HG03196 (cell line): ENCODE measurements around the gene P2RX1.
"Not testable (repeated sequence)": the region's sequence is repeated elsewhere in the genome, so short reads cannot be mapped to it uniquely, and the experiment has no call there.

Experiments used
- ATAC-seq: cut with Tn5 transposase; IDR thresholded peaks from one replicate; pipeline ENCODE4 v1.9.1; 2021; ENCODE audit not compliant: unreplicated experiment

The P2RX1 gene

DNA sequence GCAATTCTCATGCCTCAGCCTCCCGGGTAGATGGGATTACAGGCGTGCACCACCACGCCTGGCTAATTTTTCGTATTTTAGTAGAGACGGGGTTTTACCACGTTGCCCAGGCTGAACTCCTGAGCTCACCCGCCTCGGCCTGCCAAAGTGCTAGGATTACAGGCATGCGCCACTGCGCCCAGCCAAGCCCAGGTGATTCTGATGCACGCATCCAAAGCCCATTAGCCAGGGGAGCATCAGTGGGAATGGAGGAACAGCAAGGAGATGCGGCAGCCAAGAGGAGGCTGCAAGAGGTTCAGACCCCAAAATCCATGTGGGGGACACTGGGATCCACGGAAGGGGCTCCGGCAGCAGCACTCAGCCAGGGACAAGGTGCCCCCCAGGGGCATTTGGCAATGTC is 35.9 kb upstream of the P2RX1 start:
- ATAC-seq = no peak

DNA sequence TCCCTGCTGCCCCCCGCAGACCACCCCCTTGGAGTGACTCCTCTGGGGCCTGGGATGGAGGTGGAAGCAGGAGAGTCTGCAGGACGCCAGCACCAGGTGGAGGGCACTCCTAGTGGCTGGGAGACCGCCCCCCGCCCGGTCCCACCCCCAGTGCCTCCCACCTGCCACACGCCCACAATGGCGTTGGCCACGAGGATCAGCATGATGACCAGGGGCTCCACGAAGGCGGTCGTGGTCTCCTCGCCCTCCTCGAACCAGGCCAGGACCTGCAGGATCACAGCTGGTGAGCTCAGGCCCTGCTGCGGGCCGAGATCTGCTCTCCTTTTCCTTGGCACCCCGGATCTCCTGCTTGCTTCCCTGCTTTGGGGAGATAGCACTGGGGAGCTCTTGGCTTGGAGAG is 35.2 kb upstream of the P2RX1 start:
- ATAC-seq = no peak

DNA sequence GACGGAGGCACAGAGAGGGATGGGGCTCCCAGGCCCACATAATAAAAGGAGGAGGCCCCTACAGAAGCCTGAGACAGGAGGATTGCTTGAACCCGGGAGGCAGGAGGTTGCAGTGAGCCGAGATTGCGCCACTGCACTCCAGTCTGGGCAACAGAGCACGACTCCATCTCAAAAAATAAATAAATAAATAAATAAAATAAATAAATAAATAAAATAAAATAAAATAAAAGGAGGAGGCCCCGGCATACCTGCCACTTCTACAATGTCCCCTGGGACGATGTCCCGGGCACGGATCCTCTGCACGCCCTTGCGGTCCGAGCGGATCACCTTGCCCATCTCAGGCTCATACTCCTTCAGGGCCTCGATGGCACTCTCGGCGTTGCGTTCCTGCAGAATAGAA is 34.7 kb upstream of the P2RX1 start:
- ATAC-seq = no peak

DNA sequence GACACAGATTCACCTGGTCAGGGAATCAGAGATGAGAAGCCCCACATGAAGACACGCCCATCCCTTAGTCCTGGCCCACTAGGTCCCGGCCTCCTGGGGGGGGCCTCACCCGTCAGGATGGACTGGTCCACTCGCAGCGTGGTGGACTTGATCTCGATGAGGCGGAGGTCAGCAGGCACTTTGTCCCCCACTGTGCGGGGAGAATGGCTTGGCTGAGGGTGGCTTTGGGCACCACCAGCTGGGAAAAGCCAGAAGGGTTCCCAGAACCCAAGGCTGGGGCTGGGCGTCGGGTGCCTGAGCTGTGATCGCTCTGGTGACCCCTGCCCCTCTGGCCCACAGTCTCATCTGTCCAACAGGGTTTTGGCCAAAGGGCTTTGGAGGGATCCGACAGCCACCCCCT is 34.3 kb upstream of the P2RX1 start:
- no peak for ATAC-seq

DNA sequence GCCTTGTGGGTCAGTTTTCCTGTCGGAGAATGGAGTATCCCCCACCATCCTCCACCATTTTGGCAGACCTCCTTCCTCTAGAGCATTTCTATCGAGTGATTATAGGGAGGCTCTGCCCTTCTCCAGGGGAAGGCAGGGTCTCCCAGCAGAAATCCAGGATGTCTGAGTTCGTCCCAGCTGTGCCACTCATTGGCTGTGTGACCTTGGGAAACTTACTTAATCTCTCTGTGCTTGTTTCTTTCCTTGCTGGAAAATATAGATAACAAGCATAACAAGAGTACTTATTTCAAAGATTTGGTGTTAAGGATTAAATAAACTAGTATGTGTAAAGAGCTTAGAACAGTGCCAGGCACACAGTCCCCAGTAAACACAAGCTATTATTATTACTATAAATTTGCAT is 33.2 kb upstream of the P2RX1 start:
- ATAC-seq = no peak

DNA sequence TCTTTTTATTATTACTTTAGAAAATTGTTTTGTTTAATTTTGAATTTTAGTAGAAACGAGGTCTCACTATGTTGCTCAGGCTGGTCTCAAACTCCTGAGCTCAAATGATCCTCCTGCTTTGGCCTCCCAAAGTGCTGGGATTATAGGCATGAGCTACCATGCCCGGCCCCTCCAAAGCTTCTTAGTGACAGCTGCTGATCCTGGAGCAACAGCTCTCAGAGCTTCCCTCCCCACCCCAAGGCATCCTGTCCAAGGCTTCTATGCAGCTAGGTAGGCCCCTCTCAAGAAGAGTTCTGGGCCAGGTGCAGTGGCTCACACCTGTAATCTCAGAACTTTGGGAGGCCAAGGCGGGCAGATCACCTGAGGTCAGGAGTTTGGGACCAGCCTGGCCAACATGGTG is 32.3 kb upstream of the P2RX1 start:
- not testable (repeated sequence) for ATAC-seq

DNA sequence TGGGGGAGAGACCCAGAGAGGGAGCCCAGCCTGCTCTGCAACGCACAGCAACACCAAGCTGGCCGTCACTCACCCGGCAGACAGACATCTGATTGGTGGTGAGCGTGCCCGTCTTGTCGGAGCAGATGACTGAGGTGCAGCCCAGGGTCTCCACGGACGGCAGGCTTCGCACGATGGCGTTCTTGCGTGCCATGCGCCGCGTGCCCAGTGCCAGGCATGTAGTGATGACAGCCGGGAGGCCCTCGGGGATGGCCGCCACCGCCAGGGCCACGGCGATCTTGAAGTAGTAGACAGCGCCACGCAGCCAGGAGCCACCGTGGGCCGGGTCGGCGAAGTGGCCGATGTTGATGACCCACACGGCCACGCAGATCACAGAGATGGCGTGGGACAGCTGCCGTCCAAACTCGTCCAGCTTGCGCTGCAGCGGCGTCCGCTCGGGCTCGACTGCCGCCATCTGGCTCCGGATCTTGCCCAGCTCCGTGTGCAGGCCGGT is 31.1 kb upstream of the P2RX1 start:
- no peak for ATAC-seq

DNA sequence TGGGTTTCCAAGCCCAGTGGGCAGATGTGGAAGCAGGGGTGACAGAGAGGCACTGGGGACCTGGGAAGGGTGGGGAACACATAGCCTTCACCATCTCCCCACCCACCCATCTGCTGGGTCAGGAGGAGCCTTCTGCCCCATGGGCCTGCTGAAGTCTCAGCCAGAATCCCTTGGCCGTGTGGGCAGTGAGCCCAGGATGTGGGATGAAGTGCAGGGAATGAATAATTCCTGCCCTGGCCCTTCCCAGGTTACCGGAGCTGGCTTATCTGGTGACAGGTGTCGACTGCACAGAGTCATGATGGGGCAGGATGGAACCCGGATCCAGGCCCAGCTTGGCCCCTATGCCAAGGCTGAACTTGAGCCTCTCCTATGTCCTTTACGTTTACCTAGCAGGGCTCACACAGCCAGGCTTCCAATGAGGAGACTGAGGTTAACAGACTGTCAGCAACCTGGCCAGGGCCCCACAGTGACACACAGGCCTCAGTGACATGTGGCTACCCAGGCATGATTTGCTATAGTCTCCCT is 30.5 kb upstream of the P2RX1 start:
- no peak for ATAC-seq

DNA sequence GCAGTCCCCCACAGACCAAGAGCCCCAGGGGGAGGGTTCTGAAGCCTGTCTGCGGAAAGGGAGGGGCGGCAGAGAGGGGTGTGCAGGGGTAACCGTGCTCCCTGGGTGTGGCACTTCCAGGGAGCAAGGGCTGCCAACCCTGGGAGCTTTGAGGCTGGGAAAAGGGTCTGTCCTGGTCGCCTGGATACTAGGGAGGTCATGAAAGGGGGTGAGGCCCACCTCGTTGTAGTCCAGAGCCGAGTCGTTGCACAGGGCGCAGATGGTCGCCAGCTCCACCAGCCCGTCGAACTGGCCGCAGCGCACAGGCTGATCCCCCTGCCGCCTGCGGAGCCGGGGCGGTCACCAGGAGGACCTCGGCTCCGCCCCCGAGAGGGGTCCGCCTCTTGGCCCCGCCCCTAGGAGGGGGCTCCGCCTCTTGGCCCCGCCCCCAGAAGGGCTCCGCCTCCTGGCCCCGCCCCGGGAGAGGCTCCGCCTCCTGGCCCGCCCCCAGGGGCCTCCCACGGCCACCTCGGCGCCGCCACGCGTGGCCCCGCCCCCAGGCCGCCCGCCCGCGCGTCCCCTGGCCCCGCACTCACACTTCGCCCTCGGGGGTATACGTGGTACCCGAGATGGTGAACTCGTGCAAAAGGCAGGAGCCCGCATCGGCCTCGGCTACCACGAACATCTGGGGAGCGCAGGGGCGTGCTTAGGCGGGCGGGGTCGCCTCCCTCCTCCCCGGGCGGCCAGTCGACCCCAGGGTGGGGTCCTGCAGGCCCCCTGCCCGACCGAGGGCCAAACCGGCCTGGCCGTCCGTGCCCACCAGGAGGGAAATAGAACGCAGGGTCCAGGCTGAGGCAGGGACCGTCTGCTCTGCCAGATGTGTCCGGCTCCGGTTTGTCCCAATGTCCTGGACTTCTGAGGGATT is 28.5 kb upstream of the P2RX1 start:
- ATAC-seq = no peak

DNA sequence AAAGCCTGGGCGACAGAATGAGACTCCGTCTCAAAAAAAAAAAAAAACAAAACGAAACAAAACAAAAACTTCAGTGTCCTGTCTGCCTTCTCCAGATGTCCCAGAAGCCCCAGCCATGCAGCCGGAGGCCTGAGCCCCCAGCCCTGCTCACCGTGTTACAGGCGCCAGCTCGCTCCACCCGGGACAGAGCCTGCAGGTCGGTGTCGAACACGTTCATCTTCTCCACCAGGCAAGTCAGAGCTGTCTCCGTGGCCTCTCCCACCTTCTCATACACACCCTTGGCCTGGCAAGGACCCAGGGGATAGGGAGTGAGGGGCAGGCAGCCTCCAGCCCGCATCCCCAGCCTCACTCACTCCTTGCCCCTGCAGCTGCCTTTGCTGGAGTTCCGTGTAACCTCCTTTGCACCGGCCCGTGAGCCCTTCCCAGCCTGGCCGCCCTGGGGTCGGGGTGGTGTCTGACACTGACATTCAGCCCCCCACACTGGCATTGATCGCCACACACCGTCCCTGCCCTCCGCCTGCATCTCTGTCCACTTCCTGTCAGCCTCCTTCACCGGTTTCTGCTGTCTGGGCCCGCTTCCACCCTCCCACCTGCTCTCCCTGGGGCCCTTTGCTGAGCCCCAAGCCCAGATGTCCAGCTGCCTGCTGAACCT is 27.1 kb upstream of the P2RX1 start:
- no peak for ATAC-seq

DNA sequence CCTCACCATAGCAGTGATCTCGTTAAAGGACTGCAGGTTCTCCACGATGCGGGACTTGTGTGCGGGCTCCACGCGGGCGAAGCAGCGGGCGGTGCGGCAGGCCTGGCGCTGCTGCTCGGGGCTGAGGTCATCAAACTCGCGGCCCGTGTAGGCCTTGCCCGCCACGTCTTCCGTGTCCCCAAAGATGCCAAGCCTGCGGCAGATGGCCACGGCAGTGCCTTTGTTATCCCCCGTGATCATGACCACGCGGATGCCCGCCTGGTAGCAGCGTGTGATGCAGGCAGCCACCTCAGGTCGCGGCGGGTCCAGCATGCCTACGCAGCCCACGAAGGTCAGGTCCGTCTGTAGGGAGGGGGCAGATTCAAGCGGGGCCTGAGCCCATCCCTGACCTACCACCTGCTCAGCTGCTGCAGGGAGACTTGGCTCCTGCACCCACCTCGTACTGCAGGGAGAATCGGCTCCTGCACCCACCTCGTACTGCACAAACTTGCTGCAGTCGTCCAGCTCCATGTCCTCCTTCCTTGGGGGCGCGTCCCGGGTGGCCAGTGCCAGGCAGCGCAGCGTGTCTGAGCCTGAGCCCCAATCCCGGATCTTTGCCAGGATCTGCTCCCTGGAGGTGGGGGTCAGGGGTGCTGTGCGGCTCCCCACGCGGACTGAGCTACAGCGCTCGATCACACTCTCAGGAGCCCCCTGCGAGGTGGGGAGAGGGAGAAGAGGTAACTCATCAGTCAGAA is 24.9 kb upstream of the P2RX1 start:
- no peak for ATAC-seq

DNA sequence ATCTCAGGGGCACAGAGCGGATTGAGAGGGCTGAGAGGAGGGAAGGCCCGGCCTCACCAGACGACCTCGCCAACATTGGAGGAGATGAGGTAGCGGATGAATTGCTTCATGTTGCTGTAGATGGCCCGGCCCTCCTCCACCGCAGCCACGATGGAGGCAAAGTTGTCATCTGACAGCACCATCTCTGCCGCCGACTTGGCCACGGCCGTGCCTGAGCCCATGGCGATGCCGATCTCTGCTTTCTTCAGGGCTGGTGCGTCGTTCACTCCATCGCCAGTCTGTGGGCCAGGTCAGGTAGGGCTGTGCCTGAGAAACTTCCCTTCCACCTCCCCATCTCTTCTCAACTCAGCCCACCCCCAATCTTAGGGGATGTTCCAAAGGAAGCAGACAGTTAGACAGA is 21.1 kb upstream of the P2RX1 start:
- no peak for ATAC-seq

DNA sequence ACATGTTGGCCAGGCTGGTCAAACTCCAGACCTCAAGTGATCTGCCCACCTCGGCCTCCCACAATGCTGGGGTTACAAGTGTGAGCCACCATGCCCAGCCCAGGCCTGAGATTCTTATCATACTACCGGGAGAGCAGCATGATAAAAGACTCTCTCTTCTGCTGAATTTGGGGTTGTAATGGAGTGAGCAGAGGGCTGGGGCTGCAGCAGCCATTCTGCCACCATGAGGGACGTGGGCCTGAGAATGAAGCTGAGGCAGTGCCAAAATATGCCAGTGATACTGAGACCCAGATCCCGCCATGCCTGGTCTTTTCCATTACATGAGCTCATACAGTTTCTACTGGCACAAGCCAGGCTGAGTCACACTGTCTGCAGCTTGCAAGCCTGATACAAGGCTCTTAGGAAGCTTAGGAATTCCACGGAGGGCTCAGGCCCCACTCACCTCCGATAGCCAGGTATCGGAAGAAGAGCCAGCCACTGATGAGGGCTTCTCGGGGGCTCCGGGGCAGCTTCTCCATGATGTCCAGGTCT is 19.6 kb upstream of the P2RX1 start:
- ATAC-seq = no peak

DNA sequence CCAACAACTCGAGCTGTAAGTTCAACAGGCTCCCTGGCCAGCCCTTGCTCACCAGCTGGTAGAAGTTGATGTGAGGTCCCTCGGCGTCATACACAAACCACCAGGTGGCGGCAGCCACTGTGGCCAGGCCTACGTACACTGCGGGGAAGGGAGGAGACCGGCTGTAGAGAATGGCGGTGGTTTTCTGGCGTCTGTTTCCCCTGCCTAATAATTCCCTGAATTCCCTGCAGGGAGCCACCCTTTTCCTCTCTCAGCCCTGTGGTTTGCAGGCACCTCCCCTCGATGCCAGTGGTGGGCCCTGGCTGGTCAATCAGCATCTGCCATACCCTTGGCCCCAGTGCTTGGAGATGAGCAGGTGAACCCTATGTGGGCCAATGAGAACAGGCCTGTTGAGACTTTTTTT is 18.9 kb upstream of the P2RX1 start:
- ATAC-seq = no peak

DNA sequence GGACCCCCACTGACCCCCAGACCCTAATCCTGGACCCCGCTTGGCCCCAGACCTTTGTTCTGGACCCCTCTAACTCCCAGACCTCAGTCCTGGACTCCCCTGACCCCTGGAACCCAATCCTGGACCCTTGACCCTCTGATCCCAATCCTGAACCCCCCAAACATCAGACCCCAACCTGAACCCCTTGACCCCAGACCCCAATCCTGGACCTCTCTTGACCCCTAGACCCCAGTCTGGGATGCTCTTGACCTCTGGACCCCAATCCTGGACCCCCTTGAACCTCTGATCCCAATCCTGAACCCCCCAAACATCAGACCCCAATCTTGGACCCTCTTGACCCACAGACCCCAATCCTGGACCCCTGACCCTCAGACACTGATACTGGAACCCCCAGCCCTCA is 13.5 kb upstream of the P2RX1 start:
- ATAC-seq = no peak

DNA sequence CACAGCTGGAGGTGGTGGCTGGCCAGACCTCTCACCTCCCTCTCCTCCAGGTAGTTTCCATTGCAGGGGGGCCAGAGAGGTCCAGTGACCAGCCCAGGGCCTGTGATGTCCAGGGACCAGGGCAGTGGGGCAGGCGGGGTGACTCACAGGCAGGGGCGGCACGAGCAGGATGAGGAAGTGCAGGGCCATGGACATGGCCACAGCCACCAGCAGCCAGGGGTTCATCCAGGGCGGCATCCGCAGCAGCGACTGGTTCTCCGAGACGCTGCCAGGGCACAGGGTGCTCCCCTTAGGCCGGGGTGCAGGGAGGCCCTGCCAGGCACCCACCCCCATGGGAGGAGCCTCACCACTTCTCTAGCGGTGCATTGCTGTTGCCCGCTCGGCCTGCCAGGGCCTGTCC is 12.9 kb upstream of the P2RX1 start:
- ATAC-seq = no peak

DNA sequence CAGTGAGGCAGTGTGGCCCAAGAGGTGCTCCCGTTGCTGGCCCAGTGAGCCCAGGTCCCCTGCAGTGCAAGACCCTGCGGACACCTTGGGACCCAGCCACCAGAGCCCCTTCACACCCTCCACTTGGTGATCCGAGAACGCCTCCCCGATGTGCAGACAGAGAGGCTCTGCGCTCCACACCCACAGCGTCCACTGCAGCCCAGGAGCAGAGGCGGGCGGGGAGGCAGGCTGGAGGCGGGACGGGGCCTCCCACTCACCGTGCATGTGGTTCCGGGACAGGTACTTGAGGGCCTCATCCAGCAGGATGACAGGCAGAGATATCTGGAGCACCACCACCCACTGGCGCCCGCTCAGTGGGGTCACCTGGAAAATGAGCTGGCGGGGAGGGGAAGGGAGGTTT is 12.1 kb upstream of the P2RX1 start:
- no peak for ATAC-seq

DNA sequence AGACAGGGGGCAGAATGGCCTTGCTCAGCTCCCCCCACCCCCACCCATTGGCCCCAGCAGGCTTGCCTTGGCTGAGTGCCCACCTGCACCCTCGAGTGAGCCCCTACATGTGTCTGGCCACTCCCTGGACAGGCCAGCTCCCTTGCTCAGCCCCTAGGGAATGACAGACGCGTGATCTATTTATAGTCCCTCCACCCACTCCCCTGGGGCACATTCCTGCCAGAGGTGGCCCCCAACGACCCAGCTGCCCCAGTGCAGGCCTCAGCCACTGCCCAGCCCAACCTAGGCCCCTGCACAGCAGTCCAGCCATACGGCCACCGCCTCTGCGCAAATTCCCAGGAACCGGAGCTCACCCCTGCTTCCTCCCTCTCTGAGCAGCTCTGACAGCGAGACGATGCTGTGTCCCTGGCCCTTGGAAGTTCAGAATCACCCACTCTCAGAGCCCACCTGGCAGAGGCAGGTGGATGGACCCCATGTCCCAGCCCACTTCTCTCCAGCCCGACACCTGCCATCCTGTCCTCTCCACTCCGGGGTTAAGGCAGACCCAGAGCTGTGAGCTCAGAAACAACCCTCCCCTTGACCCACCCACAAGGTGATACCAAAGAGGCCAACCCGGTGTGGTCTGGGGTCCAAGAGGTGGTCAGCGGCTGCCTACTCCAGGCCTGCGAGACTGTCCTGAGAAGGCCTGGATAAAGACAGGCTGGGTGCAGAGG is 11.5 kb upstream of the P2RX1 start:
- ATAC-seq = no peak

DNA sequence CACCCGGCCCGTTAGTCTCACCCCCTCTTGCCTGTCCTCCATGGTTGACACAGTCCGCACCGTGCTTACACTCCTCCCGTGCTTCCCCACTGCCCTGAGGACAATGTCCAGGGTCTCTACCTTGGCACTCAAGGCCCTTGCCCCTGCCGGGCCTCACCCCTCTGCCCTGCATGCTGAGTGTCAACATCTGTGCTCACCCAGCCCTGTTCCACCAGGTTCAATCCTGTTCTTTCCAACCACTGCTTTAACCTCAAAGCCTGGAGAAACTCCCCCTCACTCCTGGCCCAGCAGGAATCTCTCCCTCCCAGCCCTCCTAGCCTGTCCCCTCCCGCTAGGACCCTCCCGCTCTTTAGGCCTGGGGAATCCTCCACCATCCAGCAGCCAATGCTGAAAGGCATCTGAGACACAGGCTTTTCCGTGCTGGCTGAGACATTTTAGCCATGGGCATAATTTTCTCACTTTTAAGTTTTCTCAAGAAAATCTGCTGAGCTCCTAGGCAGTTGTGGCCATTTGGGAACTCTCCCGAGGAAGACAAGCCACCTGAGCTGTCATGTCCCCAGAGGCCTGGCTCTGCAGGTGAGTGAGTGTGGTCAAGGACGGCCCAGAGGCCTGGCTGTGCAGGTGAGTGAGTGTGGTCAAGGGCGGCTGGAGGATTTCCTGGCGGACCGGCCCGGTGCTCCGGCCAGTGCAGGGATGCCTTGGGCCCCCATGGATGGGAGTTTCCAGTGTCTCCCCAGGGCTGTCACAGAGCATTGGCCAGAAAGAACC is 10.8 kb upstream of the P2RX1 start:
- ATAC-seq = no peak
